GM19043 (cell line): ENCODE measurements around the gene FEM1B.

Experiments used
- ATAC-seq: cut with Tn5 transposase; IDR thresholded peaks from one replicate; pipeline ENCODE4 v1.9.1; 2021; ENCODE audit warnings: low read depth; ENCODE audit not compliant: unreplicated experiment

FEM1B gene

DNA sequence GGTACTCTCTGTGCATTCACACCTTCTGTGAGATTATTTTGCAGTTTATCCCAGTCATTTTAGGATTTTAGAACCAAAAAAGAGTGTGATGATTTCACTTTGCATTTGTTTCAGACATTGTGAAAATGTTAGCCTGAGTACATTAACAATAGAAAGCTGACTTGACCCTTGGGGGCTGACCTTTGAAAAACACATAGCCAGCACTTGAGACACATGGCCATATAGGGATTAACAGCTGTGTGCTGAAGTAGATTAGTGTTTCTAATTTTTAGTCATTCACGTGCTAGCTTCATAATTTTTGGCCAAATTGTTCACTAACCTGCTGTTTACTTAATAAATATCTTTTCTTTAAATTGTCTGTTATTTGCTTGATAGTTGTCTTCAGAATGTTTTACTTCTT, 3.5 kb downstream of the FEM1B start:
- ATAC-seq: no peak

- no peak for ATAC-seq
These were observed 5.9 kb downstream of the FEM1B start for GRCh38 chr15:68283401-68283800.

GRCh38 chr15:68284616-68285258, 7.2 kb downstream of the FEM1B start:
- ATAC-seq: no peak

DNA sequence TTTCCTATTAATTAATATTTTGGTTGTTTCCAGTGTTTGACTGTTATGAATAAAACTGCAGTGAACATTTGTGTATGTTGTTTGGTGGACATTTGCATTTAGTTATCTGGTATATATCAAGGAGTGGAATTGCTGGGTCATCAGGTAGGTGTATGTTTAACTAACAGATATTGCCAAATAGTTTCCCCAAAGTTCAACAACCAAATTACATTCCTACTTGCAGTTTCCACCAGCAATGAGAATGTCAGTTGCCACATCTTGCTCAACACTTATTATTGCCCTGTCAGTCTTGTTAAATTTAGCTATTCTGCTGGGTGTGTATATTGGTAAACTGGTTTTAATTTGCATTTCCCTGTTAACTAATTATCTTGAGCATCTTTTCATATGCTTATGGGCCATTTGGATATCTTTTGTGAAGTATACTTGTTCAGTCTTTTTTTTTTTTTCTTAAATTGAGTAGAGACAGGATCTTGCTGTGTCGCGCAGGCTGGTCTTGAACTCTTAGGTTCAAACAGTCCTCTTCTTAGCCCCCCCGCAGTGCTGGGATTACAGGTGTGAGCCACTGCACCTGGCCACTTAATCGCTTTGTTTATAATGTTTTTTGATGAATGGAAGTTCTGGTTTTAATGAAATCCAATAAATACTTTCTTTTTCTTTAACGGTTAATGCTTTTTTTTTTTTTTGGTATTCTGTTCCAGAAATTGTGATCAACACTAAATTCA, 7.9 kb downstream of the FEM1B start:
- no peak for ATAC-seq

- ATAC-seq: no peak
These were observed 8.7 kb downstream of the FEM1B start for GRCh38 chr15:68286256-68286655.

GRCh38 chr15:68289057-68289456, 11.5 kb downstream of the FEM1B start:
- no peak for ATAC-seq

DNA sequence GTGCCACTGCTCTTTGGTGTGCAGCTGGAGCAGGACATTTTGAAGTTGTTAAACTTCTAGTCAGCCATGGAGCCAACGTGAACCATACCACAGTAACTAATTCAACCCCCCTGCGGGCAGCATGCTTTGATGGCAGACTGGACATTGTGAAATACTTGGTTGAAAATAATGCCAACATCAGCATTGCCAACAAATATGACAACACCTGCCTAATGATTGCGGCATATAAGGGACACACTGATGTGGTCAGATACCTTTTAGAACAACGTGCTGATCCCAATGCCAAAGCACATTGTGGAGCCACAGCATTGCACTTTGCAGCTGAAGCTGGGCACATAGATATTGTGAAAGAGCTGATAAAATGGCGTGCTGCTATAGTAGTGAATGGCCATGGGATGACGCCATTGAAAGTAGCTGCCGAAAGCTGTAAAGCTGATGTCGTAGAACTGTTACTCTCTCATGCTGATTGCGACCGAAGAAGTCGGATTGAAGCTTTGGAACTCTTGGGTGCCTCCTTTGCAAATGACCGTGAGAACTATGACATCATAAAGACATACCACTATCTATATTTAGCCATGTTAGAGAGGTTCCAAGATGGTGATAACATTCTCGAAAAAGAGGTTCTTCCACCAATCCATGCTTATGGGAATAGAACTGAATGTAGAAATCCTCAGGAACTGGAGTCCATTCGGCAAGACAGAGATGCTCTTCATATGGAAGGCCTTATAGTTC, 12.2 kb downstream of the FEM1B start:
- ATAC-seq: no peak

DNA sequence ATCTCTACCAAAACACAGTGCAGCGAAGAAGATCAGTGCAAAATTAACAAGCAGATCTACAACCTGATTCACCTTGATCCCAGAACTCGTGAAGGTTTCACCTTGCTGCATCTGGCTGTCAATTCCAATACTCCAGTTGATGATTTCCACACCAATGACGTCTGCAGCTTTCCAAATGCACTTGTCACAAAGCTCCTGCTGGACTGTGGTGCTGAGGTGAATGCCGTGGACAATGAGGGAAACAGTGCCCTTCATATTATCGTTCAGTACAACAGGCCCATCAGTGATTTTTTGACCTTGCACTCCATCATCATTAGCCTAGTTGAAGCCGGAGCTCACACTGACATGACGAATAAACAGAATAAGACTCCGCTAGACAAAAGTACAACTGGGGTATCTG, 13.2 kb downstream of the FEM1B start:
- ATAC-seq: no peak

DNA sequence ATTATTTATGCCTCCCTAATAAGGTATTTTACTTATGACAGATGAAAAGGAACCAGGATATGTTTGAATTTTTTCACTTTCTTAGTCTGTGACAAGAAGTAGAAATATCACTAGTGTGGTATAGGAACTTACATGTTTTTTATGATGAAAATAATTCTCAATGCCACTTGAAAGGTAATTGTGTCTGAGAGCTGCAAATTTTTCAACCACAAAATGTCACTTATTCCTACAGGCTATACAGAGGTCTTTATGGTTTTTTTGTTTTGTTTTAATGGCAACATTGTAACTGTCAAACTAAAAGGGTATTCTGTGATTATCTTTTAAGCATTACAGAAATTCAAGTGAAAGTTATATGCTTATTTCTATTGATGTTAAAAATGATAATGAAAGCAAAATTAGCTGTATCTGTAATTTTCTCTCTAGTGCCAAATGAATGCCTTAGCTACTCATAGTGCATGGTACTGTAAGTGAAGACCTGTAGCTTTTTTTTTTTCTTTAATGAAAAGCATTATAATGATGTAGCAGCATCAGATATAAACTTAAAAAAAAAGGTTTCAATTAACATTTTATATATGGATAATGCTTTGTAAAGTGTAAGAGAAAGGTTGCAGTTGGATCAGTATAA, 14.7 kb downstream of the FEM1B start:
- no peak for ATAC-seq

DNA sequence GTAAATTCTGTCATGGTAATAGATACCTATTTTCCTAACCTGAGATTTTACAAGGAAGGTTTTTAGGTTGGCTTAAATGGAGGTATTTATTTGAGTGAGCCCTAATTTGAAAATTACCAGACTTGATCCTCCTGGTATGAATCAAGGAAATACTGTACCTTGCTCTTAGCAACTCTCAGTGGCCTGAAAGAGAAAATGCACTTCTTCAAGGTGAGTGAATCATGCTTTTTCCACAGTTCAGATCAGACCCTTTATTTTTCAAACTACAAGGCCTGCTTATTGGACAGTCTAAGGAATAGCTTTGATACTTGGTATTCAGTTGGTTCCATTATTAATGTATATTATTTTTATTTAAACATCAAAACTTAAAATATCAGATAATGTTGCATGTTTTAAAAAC, 15.4 kb downstream of the FEM1B start:
- ATAC-seq: no peak

DNA sequence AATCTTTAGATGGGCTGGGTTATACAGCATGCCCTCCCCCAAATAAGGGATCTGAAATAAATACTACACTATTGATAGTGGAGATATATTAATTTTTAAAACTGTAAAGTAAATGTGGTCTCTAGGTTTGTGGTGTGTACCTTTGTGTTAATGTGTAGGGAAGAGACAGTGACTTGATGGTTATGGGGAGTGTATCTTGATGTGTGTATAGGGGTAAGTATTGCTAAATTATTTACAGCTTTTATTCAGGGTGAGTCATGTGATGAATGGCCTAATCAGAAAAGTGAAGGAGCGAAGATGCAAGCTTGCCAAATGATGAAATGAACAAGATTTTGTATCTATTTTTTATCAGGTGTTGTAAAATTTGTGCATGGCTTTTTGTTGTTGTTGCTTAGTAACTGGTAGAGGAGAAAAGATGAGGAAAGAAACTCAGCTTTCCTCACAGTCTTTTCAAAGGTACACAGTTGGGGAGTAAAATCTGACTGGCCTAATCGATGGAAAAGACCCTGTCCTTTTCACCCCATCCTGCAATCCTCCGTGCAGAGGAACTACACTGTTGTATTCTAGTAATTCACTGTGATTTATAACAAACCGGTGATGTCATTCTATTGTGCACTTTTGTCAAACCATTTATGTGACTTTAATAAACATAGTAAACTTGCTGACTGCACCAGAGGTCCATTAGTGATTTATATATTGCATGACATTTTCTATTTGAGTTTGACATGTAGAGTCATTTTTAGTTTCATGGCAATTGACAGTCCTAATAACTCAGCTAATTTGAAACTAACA, 17.7 kb downstream of the FEM1B start:
- no peak for ATAC-seq

- no peak for ATAC-seq
These were observed 20.8 kb downstream of the FEM1B start for GRCh38 chr15:68298336-68298735.

GRCh38 chr15:68298882-68299381, 21.4 kb downstream of the FEM1B start:
- peak; percentile 85 for ATAC-seq

DNA sequence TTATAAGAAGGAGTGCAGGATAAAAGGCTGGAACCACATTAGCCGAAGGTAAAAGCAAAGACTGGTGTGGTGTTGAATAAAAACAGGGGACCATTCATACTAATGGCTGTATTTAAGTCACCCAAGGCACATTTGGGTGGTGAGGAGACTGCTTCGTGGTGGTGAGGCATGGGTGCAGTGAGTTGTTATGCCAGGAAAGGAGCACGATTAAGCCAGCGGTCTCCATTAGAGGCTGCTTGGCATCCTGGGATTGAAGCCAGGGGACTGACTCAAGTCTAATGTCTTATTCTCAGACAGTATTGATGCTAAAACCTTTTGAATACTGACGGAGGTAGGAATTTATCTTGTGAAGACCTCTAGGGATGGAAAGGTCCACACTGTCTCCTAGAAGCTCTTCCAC, 21.9 kb downstream of the FEM1B start:
- ATAC-seq: no peak

DNA sequence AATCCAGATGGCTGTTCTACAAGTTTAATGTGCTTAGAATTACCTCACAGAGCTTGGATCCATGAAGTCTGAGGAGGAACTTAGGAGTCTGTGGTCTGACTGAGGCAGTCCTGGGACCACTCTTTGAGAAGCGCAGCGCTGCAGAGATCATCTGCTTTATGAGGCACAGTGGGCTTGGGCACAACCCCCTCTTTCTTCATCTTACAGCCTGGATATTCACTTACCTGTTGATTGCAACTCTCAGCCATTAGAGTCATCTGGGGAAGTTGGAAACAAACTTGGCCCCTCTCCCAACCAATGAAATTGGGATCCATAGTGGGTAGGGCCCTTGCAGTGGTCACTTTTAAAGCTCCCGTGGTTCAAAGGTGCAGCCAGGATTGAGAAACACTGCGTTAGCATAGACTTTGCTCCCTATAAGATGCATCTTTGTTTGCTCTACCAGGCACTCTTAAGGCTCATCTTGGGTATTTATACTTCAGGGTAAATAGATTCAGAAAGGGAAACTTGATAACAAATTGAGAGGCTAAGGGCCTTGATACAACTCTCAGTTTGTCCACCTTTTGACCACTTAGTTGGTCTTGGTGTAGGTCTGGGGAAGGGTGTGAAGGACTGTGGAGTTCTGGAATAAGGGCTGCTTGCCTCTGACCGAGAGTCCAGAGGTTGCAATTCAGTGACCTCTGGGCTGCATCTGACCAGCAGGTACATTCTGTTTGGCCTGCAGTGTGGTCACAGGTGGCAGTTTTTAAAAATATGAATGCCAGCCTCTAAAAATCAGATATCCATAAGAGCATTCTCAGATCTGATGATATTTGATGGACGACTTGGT, 22.8 kb downstream of the FEM1B start:
- no peak for ATAC-seq

GRCh38 chr15:68301301-68301700, 23.8 kb downstream of the FEM1B start:
- no peak for ATAC-seq

DNA sequence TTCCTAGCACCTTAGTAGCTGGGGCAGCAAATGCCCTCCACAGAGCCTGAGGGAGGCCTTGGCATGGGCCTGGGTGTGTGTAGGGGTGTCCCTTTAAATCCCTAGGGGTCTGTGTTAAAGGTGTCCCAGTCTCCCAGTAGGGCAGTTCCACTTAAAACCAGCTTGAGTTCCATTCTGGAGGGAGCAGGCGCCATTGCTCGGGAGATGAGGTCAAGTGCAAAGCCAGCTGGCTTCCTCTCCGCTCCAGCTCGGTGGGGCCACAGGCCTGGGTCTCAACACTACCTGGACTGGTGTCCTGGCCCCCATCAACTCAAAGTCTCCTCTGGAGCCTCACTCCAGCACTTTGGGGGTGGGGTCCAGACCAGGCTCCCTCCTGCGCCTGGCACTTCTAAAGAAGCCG, 25.2 kb downstream of the FEM1B start:
- no peak for ATAC-seq

DNA sequence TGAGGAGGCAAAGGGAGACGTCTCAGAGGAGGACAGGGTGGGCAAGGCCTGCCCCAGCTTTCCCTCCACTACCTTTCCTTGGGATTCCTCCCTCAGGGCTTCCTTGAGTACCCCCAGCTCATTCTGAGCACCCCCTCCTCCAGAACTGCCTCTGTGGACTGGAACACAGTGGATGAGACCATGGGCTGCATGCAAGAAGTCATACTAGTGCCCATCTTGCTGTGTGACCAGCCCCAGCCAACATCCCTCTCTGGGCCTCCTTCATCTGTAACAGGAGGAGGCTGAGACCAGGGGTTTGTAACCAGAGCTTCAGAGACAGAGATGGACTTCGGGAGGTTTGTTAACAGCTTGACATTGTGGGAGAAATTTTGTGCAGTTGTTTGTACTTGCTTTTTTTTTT, 25.6 kb downstream of the FEM1B start:
- no peak for ATAC-seq
